H9 (cell line): ENCODE results near the gene BRCA2. TPM values are rescaled to one million over a fixed set of nuclear protein-coding genes. Genes with fewer than 3 reads are reported as not detected.

ENCODE experiments used
- DNase-seq: peaks from one replicate; pipeline ENCODE4 v3.0.0-alpha.2; 2017
- H2AFZ ChIP-seq: one replicate; pipeline ENCODE4 v1.6.1; 2013; ENCODE audit warnings: mild to moderate bottlenecking, low read length, control low read depth, moderate library complexity
- H2AK5ac ChIP-seq: 2 replicates; pipeline ENCODE4 v1.6.1; 2013; ENCODE audit warnings: low read length, control low read depth, mixed read lengths; ENCODE audit not compliant: insufficient read length
- H2BK120ac ChIP-seq: one replicate; pipeline ENCODE4 v1.6.1; 2013; ENCODE audit warnings: low read depth, mild to moderate bottlenecking, low read length, control low read depth, inconsistent platforms; ENCODE audit not compliant: poor library complexity, severe bottlenecking
- H2BK12ac ChIP-seq: 2 replicates; pipeline ENCODE4 v1.6.1; 2013; ENCODE audit warnings: low read length, control low read depth, mixed read lengths, low read depth; ENCODE audit not compliant: insufficient read length
- H2BK15ac ChIP-seq: 2 replicates; pipeline ENCODE4 v1.6.1; 2013; ENCODE audit warnings: low read depth, low read length, control low read depth
- H2BK20ac ChIP-seq: one replicate; pipeline ENCODE4 v1.6.1; 2013; ENCODE audit warnings: low read depth, mild to moderate bottlenecking, low read length, control low read depth, inconsistent platforms; ENCODE audit not compliant: poor library complexity, severe bottlenecking
- H2BK5ac ChIP-seq: 2 replicates; pipeline ENCODE4 v1.6.1; 2013; ENCODE audit warnings: low read length, control low read depth, mixed read lengths; ENCODE audit not compliant: insufficient read length
- H3K14ac ChIP-seq: 2 replicates; pipeline ENCODE4 v1.6.1; 2013; ENCODE audit warnings: low read length, control low read depth; ENCODE audit not compliant: insufficient read depth
- H3K18ac ChIP-seq: 2 replicates; pipeline ENCODE4 v1.6.1; 2013; ENCODE audit warnings: low read depth, mild to moderate bottlenecking, mixed read lengths, low read length, control low read depth; ENCODE audit not compliant: insufficient read length
- H3K23ac ChIP-seq: 2 replicates; pipeline ENCODE4 v1.6.1; 2013; ENCODE audit warnings: low read length, control low read depth, mixed read lengths, low read depth; ENCODE audit not compliant: insufficient read length
- H3K23me2 ChIP-seq: 2 replicates; pipeline ENCODE4 v1.6.1; 2013; ENCODE audit warnings: low read depth, mild to moderate bottlenecking, mixed read lengths, low read length, control low read depth; ENCODE audit not compliant: insufficient read length, poor library complexity, severe bottlenecking
- H3K27ac ChIP-seq: 2 replicates; pipeline ENCODE4 v1.5.1; 2013; ENCODE audit warnings: low read length, control low read depth, mixed read lengths, low read depth; ENCODE audit not compliant: insufficient read length
- H3K27me3 ChIP-seq: 2 replicates; pipeline ENCODE4 v1.6.1; 2013; ENCODE audit warnings: low read length, control low read depth, inconsistent platforms; ENCODE audit not compliant: insufficient read depth
- H3K4ac ChIP-seq: 2 replicates; pipeline ENCODE4 v1.6.1; 2013; ENCODE audit warnings: low read depth, mild to moderate bottlenecking, control low read depth, inconsistent platforms, low read length, moderate library complexity
- H3K4me1 ChIP-seq: 2 replicates; pipeline ENCODE4 v1.6.1; 2013; ENCODE audit warnings: low read length, control low read depth, inconsistent platforms; ENCODE audit not compliant: insufficient read depth
- H3K4me2 ChIP-seq: 2 replicates; pipeline ENCODE4 v1.6.1; 2013; ENCODE audit warnings: low read length, control low read depth, mixed read lengths; ENCODE audit not compliant: insufficient read length, insufficient read depth
- H3K56ac ChIP-seq: 2 replicates; pipeline ENCODE4 v1.6.1; 2013; ENCODE audit warnings: low read depth, mild to moderate bottlenecking, mixed read lengths, low read length, control low read depth; ENCODE audit not compliant: insufficient read length
- H3K79me1 ChIP-seq: 2 replicates; pipeline ENCODE4 v1.6.1; 2013; ENCODE audit warnings: low read depth, mild to moderate bottlenecking, moderate library complexity, low read length, control low read depth, inconsistent platforms; ENCODE audit not compliant: insufficient read depth, poor library complexity, severe bottlenecking
- H3K79me2 ChIP-seq: 2 replicates; pipeline ENCODE4 v1.6.1; 2013; ENCODE audit warnings: low read length, control low read depth, inconsistent platforms; ENCODE audit not compliant: insufficient read depth
- H3K9ac ChIP-seq: 2 replicates; pipeline ENCODE4 v1.6.1; 2013; ENCODE audit warnings: low read length, control low read depth, mixed read lengths; ENCODE audit not compliant: insufficient read length; ENCODE audit errors: extremely low read depth
- H3K9me3 ChIP-seq: one replicate; pipeline ENCODE4 v1.6.1; 2013; ENCODE audit warnings: low read depth, low read length, inconsistent platforms; ENCODE audit not compliant: control insufficient read depth
- H3T11ph ChIP-seq: one replicate; pipeline ENCODE4 v1.6.1; 2013; ENCODE audit warnings: mild to moderate bottlenecking, low read length, control low read depth, inconsistent platforms
- H4K20me1 ChIP-seq: one replicate; pipeline ENCODE4 v1.6.1; 2013; ENCODE audit not compliant: control insufficient read depth, insufficient read length, insufficient read depth
- H4K5ac ChIP-seq: 2 replicates; pipeline ENCODE4 v1.6.1; 2013; ENCODE audit warnings: low read depth, mild to moderate bottlenecking, mixed read lengths, low read length, control low read depth; ENCODE audit not compliant: insufficient read length
- H4K8ac ChIP-seq: replicated peaks from 2 replicates; pipeline ENCODE4 v1.6.1; 2013; ENCODE audit warnings: low read length, control low read depth, mixed read lengths, low read depth; ENCODE audit not compliant: insufficient read length
- H4K91ac ChIP-seq: 2 replicates; pipeline ENCODE4 v1.6.1; 2013; ENCODE audit warnings: low read depth, mild to moderate bottlenecking, moderate library complexity, mixed read lengths, low read length, control low read depth; ENCODE audit not compliant: insufficient read length
- H3K27ac Mint-ChIP-seq, 3 experiments: 2 replicates in 2 of 3; 3 replicates in 1 of 3; pipeline ENCODE4 v1.8.0; 2020 to 2021; ENCODE audit warnings: mixed read lengths in 3 of 3, mild to moderate bottlenecking in 1 of 3, moderate library complexity in 1 of 3
- H3K27me3 Mint-ChIP-seq: 2 replicates; pipeline ENCODE4 v1.8.0; 2021; ENCODE audit warnings: low read depth, mild to moderate bottlenecking, moderate library complexity, mixed read lengths
- H3K36me3 Mint-ChIP-seq, 3 experiments: 2 replicates in 2 of 3; 3 replicates in 1 of 3; pipeline ENCODE4 v1.8.0; 2020 to 2021; ENCODE audit warnings: low read depth in 3 of 3, mixed read lengths in 3 of 3; ENCODE audit not compliant: insufficient read depth in 1 of 3
- H3K4me1 Mint-ChIP-seq, 2 experiments: 2 replicates each; pipeline ENCODE4 v1.8.0; 2020; ENCODE audit warnings: mixed read lengths in 2 of 2
- H3K4me3 Mint-ChIP-seq, 2 experiments: 2 replicates in 1 of 2; 3 replicates in 1 of 2; pipeline ENCODE4 v1.8.0; 2020 to 2021; ENCODE audit warnings: mild to moderate bottlenecking in 2 of 2, mixed read lengths in 2 of 2, moderate library complexity in 1 of 2
- H3K9me3 Mint-ChIP-seq, 2 experiments: 2 replicates in 1 of 2; 3 replicates in 1 of 2; pipeline ENCODE4 v1.8.0; 2020; ENCODE audit warnings: mild to moderate bottlenecking in 2 of 2, mixed read lengths in 2 of 2, moderate library complexity in 1 of 2
- CTCF ChIP-seq: fragments of 200-600 bp; sonication (generic); conservative IDR thresholded peaks from 3 replicates; pipeline ENCODE4 v1.8.0; 2021; ENCODE audit warnings: antibody characterized with exemption, mild to moderate bottlenecking
- WGBS: extraction: QIAGEN DNeasy Blood & Tissue Kit; methylation state at CpG from one replicate; pipeline ENCODE4 v1.1.7; 2013; ENCODE audit warnings: missing lambda C conversion rate, low lambda C conversion rate, mixed read lengths; ENCODE audit not compliant: insufficient read length; ENCODE audit errors: extremely low coverage; 5-methylcytosine and 5-hydroxymethylcytosine counted together
- total RNA-seq: library from RNA; stranded (reverse); gene quantifications from 2 replicates; pipeline ENCODE4 v1.2.1, GENCODE V29; 2021

BRCA2 gene
- total RNA-seq, 1 experiment from 2014 or later: 17.0 TPM

GRCh38 chr13:32320528-32320927 lies 5.2 kb downstream of the BRCA2 start:
- Histone ChIP-seq H3K79me1 (no peaks in the 10 kb centered on the region), H4K5ac (no peak overlapping the region), H2AK5ac (no peak overlapping the region), H3K4me2 (no peak overlapping the region), H3K9me3 (no peaks in the 10 kb centered on the region), H3K27ac (no peak overlapping the region), H3K4ac (no peak overlapping the region), H2BK120ac (no peak overlapping the region), H3K27me3 (no peaks in the 10 kb centered on the region), H3K18ac (no peak overlapping the region), H3K4me1 (no peaks in the 10 kb centered on the region), H4K91ac (no peak overlapping the region), H3K14ac (no peak overlapping the region), H2AFZ (no peak overlapping the region), H3K9ac (no peak overlapping the region), H3K23me2 (peaks cover 7% of the 10 kb centered on the region), H2BK15ac (no peak overlapping the region), H2BK5ac (no peak overlapping the region), H3K23ac (no peak overlapping the region), H3K56ac (no peak overlapping the region), H2BK20ac (no peak overlapping the region), H3K79me2 (no peaks in the 10 kb centered on the region), H4K20me1 (no peaks in the 10 kb centered on the region), H2BK12ac (no peak overlapping the region), H3T11ph (no peak overlapping the region), H4K8ac (no peak overlapping the region)
- peaks cover 13 to 51% (median 37%) of the 10 kb centered on the region in 3 experiments for H3K36me3 Mint-ChIP-seq
- TF ChIP-seq CTCF: no peak
- H3K4me1 Mint-ChIP-seq: peaks cover 3% of the 10 kb centered on the region in 2 experiments; a peak in 1 of 4 replicates
- no peaks in the 10 kb centered on the region for H3K27me3 Mint-ChIP-seq
- H3K9me3 Mint-ChIP-seq: no peaks in the 10 kb centered on the region
- no peak overlapping the region for H3K4me3 Mint-ChIP-seq
- H3K27ac Mint-ChIP-seq: no peak overlapping the region
- WGBS: no CpG with 5 or more reads among the region's 4 CpGs
- no peak for DNase-seq
